Naive thymus-derived CD4-positive, alpha-beta T cell (primary cell): Measurements from ENCODE around the gene YIPF1. TPM values are rescaled to one million over a fixed set of nuclear protein-coding genes. Genes with fewer than 3 reads are reported as not detected.

ENCODE experiments used
- ATAC-seq: fragments of 150-1000 bp; cut with Tn5 transposase; 2 replicates; pipeline ENCODE4 v1.10.0; 2021; ENCODE audit warnings: mild to moderate bottlenecking, moderate library complexity
- CTCF ChIA-PET: fragments of 350-600 bp; sonication (Branson Sonifier 250); formaldehyde crosslinking; loops from one replicate; lab custom pipeline; 2021; ENCODE audit warnings: antibody characterized with exemption; lab: Charles Lee
- POLR2A ChIA-PET: fragments of 350-600 bp; sonication (Branson Sonifier 250); formaldehyde crosslinking; loops from one replicate; lab custom pipeline; 2021; ENCODE audit warnings: antibody characterized with exemption, inconsistent platforms; lab: Charles Lee
- DNase-seq, 9 donors: peaks; one replicate each; pipeline versions ENCODE4 v3.0.0 to v3.0.0-alpha.2; 2020 to 2022; ENCODE audit warnings: mixed read lengths in 1 of 9
- H3K27ac ChIP-seq: one replicate; pipeline ENCODE4 v1.7.0; 2013; ENCODE audit warnings: mild to moderate bottlenecking, low read depth, low read length, moderate library complexity
- H3K27me3 ChIP-seq, 2 donors: one replicate each; pipeline ENCODE4 v1.7.0; 2013; ENCODE audit warnings: low read length in 2 of 2, mild to moderate bottlenecking in 2 of 2, moderate library complexity in 2 of 2; ENCODE audit not compliant: control insufficient read depth in 2 of 2, insufficient read depth in 2 of 2
- H3K36me3 ChIP-seq, 3 experiments: 1 replicate in 2 of 3; 2 replicates in 1 of 3; pipeline ENCODE4 v1.7.0; 2013; ENCODE audit warnings: low read length in 3 of 3, mild to moderate bottlenecking in 3 of 3, moderate library complexity in 1 of 3; ENCODE audit not compliant: insufficient read depth in 3 of 3, control insufficient read depth in 2 of 3
- H3K4me1 ChIP-seq, 2 donors: one replicate each; pipeline ENCODE4 v1.7.0; 2013; ENCODE audit warnings: low read length in 2 of 2, mild to moderate bottlenecking in 2 of 2, moderate library complexity in 1 of 2; ENCODE audit not compliant: control insufficient read depth in 2 of 2, insufficient read depth in 2 of 2
- H3K4me3 ChIP-seq: 2 replicates; pipeline ENCODE4 v1.7.0; 2013; ENCODE audit warnings: mild to moderate bottlenecking, low read length
- H3K9me3 ChIP-seq, 3 experiments: 1 replicate in 2 of 3; 2 replicates in 1 of 3; pipeline ENCODE4 v1.7.0; 2013; ENCODE audit warnings: low read length in 3 of 3; ENCODE audit not compliant: control insufficient read depth in 2 of 3
- H3K27ac Mint-ChIP-seq, 9 donors: one replicate each; pipeline ENCODE4 v1.8.0; 2020 to 2022; ENCODE audit warnings: mixed read lengths in 9 of 9, mild to moderate bottlenecking in 8 of 9, moderate library complexity in 5 of 9, inconsistent platforms in 2 of 9
- H3K27me3 Mint-ChIP-seq, 5 donors: one replicate each; pipeline ENCODE4 v1.8.0; 2021 to 2022; ENCODE audit warnings: mixed read lengths in 5 of 5, mild to moderate bottlenecking in 1 of 5
- H3K36me3 Mint-ChIP-seq, 5 donors: one replicate each; pipeline ENCODE4 v1.8.0; 2020 to 2022; ENCODE audit warnings: mixed read lengths in 5 of 5, mild to moderate bottlenecking in 3 of 5, inconsistent platforms in 1 of 5
- H3K4me1 Mint-ChIP-seq, 7 donors: one replicate each; pipeline ENCODE4 v1.8.0; 2020 to 2022; ENCODE audit warnings: mixed read lengths in 7 of 7, mild to moderate bottlenecking in 3 of 7, inconsistent platforms in 1 of 7
- H3K4me3 Mint-ChIP-seq, 10 donors: one replicate each; pipeline ENCODE4 v1.8.0; 2020 to 2022; ENCODE audit warnings: mild to moderate bottlenecking in 10 of 10, mixed read lengths in 10 of 10, moderate library complexity in 6 of 10, inconsistent platforms in 2 of 10
- H3K9me3 Mint-ChIP-seq, 11 donors: one replicate each; pipeline ENCODE4 v1.8.0; 2020 to 2022; ENCODE audit warnings: mixed read lengths in 11 of 11, mild to moderate bottlenecking in 4 of 11, inconsistent platforms in 1 of 11, moderate library complexity in 1 of 11
- intact Hi-C, 2 donors: fragments of 100-400 bp; cut with micrococcal nuclease; formaldehyde crosslinking; loops; one replicate each; pipeline ENCODE4 v1.15.1; 2023
- polyA plus RNA-seq, 2 donors: library from polyadenylated mRNA; unstranded; fragments of 300-500 nt; fragmentation: Illumina TruSeq; gene quantifications; one replicate each; pipeline ENCODE4 v1.2.3, GENCODE V29; 2021
- total RNA-seq, 6 experiments: library from RNA in 5 of 6; stranded (reverse) in 5 of 6; gene quantifications; 1 replicate in 5 of 6; 2 replicates in 1 of 6; pipeline ENCODE4 v1.2.3 and lab custom pipeline; 2021 to 2026

YIPF1 gene
- total and polyA plus RNA-seq, 7 experiments from 2014 or later, result 10.5 to 27.4 (median 17.1) TPM

DNA sequence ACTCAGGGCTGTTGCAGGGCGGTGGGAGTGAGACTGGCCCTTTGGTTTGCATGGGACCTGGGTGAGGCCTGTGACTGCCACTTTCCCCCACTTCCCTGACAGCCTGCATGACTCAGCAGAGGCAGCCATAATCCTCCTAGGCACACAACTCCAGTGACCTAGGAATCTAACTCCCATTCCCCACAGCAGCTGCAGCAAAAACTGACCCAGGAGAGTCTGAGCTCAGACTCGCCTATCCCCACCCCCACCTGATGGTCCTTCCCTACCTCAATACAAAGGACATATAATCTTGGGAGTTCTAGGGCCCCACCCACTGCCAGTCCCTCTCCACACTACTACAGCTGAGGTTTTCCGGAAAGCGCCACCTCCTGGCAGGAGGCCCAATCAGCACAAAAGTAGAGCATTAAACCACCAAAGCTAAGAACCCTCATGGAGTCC is 78.2 kb downstream of the YIPF1 start:
- Histone ChIP-seq H3K4me1 (no peaks in the 10 kb centered on the region), H3K27me3 (no peaks in the 10 kb centered on the region), H3K36me3 (peaks cover 0 to 35% (median 3%) of the 10 kb centered on the region in 3 experiments), H3K27ac (no peak overlapping the region), H3K9me3 (no peaks in the 10 kb centered on the region), H3K4me3 (no peak overlapping the region)
- H3K36me3 Mint-ChIP-seq, result peaks cover 12 to 78% (median 45%) of the 10 kb centered on the region in 5 donors
- peaks cover 0 to 33% (median 10%) of the 10 kb centered on the region in 7 donors for H3K4me1 Mint-ChIP-seq
- ChIA-PET POLR2A (no interaction called here), CTCF (no interaction called here)
- H3K27me3 Mint-ChIP-seq, result no peaks in the 10 kb centered on the region
- H3K27ac Mint-ChIP-seq, result peak overlapping the region in 2 of 9 donors; percentile 29 to 51
- intact Hi-C loops, result no loop called here
- no peak for DNase-seq
- H3K4me3 Mint-ChIP-seq, result no peak overlapping the region
- peaks cover 0 to 1% (median 0%) of the 10 kb centered on the region in 11 donors for H3K9me3 Mint-ChIP-seq
- no peak for ATAC-seq

DNA sequence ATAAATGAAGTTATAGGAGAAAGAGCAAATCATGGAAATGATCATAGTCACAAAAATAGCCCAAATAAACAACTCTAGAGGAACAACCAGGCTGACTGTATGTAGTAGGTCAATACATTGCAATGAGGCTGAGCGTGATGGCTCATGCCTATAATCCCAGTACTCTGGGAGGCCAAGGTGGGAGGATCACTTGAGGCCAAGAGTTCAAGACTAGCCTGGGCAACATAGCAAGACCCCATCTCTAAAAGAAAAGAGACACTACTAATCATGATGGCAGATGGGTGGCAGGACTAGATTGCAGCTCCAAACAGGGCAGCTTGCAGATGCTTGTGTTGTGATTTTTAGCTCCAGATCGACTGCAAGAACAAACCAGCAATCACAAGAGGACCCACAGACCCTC is 79.1 kb downstream of the YIPF1 start:
- H3K9me3 Mint-ChIP-seq, result peaks cover 0 to 1% (median 0%) of the 10 kb centered on the region in 11 donors
- Histone ChIP-seq H3K27ac (no peak overlapping the region), H3K27me3 (no peaks in the 10 kb centered on the region), H3K4me3 (no peak overlapping the region), H3K9me3 (no peaks in the 10 kb centered on the region), H3K4me1 (no peaks in the 10 kb centered on the region), H3K36me3 (peaks cover 0 to 42% (median 7%) of the 10 kb centered on the region in 3 experiments)
- peak overlapping the region in 1 of 9 donors; percentile 21 for H3K27ac Mint-ChIP-seq
- H3K36me3 Mint-ChIP-seq, result peaks cover 7 to 71% (median 42%) of the 10 kb centered on the region in 5 donors
- no peaks in the 10 kb centered on the region for H3K27me3 Mint-ChIP-seq
- no peak for DNase-seq
- no peak overlapping the region for H3K4me3 Mint-ChIP-seq
- intact Hi-C loops, result no loop called here
- ChIA-PET POLR2A (no interaction called here), CTCF (no interaction called here)
- H3K4me1 Mint-ChIP-seq, result peaks cover 0 to 33% (median 6%) of the 10 kb centered on the region in 7 donors
- no peak for ATAC-seq

DNA sequence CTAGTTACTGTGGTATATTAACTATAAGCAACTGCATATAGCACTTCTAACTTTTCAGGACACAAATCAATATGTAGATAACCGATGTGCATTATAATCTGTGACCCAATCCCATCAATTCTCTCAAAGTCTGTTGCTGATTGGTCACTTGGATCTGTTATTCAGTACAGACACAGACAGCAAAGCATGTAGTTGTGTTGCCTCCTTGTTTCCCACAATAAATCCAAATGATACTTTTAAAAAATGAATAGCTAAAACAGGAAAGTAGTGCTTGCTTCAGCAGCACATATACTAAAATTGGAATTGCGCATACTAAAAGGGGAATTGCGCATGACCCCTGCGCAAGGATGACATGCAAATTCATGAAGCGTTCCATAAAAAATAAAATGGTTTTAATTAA is 79.6 kb downstream of the YIPF1 start:
- no peaks in the 10 kb centered on the region for H3K27me3 ChIP-seq
- peaks cover 4 to 66% (median 42%) of the 10 kb centered on the region in 5 donors for H3K36me3 Mint-ChIP-seq
- H3K4me3 ChIP-seq, result no peak overlapping the region
- H3K27ac ChIP-seq, result no peak overlapping the region
- POLR2A ChIA-PET, result no interaction called here
- CTCF ChIA-PET, result no interaction called here
- H3K4me1 ChIP-seq, result no peaks in the 10 kb centered on the region
- no peak for DNase-seq
- ATAC-seq, result no peak
- peaks cover 0 to 1% (median 0%) of the 10 kb centered on the region in 11 donors for H3K9me3 Mint-ChIP-seq
- H3K27ac Mint-ChIP-seq, result no peak overlapping the region
- peaks cover 0 to 42% (median 7%) of the 10 kb centered on the region in 3 experiments for H3K36me3 ChIP-seq
- H3K27me3 Mint-ChIP-seq, result no peaks in the 10 kb centered on the region
- intact Hi-C loops, result no loop called here
- H3K4me1 Mint-ChIP-seq, result peaks cover 0 to 28% (median 5%) of the 10 kb centered on the region in 7 donors
- no peaks in the 10 kb centered on the region for H3K9me3 ChIP-seq
- H3K4me3 Mint-ChIP-seq, result no peak overlapping the region

DNA sequence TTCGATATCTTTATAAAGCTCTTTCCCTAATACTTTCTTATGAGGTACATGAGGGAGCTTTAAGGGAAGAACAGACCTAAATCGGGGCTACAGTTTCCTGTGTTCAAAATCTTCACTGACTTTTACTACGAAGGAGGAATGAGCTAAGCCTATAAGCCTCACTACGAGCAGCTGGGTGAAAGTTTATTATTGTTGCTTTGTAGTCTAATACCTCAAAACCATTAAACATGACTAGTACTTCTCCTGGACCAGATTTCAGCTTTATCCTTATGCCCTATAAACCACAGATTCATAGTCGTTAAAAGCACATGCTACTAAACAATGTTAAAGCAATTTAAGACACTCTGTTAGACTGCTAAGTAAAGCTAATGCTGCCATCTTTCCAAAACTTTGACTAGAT is 81.7 kb downstream of the YIPF1 start:
- H3K4me3 ChIP-seq, result no peak overlapping the region
- H3K36me3 ChIP-seq, result peaks cover 0 to 51% (median 7%) of the 10 kb centered on the region in 3 experiments
- H3K9me3 ChIP-seq, result no peaks in the 10 kb centered on the region
- no peak overlapping the region for H3K27ac ChIP-seq
- ATAC-seq (no peak), DNase-seq (no peak)
- Mint-ChIP-seq H3K4me1 (peaks cover 0 to 20% (median 0%) of the 10 kb centered on the region in 7 donors), H3K27me3 (no peaks in the 10 kb centered on the region), H3K9me3 (no peaks in the 10 kb centered on the region), H3K4me3 (no peak overlapping the region), H3K27ac (no peak overlapping the region), H3K36me3 (peaks cover 4 to 61% (median 35%) of the 10 kb centered on the region in 5 donors)
- CTCF ChIA-PET, result no interaction called here
- POLR2A ChIA-PET, result no interaction called here
- intact Hi-C loops, result no loop called here
- no peaks in the 10 kb centered on the region for H3K4me1 ChIP-seq
- no peaks in the 10 kb centered on the region for H3K27me3 ChIP-seq

DNA sequence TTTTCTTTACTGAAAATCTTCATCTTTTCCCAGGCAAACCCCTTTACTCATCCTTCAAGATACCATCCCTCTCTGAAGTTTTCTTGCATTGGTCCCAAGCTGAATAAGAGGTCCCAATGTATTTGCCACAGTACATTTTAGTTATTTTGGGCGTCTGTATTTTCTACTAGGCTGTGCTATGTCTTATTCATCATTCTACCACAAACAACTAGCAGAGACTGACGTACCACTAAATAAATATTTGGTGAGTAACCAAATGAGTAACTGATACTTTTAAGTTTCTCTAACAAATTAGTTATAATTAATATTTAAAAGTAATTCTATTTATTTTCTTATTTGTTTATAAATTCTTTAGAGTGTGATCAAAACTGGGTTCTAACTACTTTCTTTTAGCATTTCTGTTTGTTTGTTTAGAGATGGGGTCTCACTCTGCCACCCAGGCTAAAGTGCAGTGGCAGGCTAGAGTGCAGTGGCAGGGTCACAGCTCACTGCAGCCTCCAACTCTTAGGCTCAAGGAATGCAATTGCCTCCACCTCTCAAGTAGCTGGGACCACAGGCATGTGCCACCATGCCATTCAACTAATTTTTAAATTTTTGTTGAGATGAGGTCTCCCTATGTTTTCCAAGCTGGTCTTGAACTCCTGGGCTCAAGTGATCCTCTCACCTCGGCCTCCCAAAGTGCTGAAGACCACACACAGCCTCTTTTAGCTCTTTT is 84.6 kb downstream of the YIPF1 start:
- H3K4me1 Mint-ChIP-seq, result peaks cover 0 to 2% (median 0%) of the 10 kb centered on the region in 7 donors
- H3K27me3 ChIP-seq, result no peaks in the 10 kb centered on the region
- CTCF ChIA-PET, result no interaction called here
- H3K4me1 ChIP-seq, result no peaks in the 10 kb centered on the region
- ATAC-seq (no peak), DNase-seq (no peak)
- intact Hi-C loops, result no loop called here
- H3K9me3 Mint-ChIP-seq, result no peaks in the 10 kb centered on the region
- H3K9me3 ChIP-seq, result no peaks in the 10 kb centered on the region
- H3K36me3 Mint-ChIP-seq, result peaks cover 8 to 53% (median 20%) of the 10 kb centered on the region in 5 donors
- H3K4me3 Mint-ChIP-seq, result no peak overlapping the region
- no peak overlapping the region for H3K27ac Mint-ChIP-seq
- no peaks in the 10 kb centered on the region for H3K27me3 Mint-ChIP-seq
- H3K4me3 ChIP-seq, result no peak overlapping the region
- no peak overlapping the region for H3K27ac ChIP-seq
- POLR2A ChIA-PET, result no interaction called here
- H3K36me3 ChIP-seq, result peaks cover 6 to 66% (median 7%) of the 10 kb centered on the region in 3 experiments

DNA sequence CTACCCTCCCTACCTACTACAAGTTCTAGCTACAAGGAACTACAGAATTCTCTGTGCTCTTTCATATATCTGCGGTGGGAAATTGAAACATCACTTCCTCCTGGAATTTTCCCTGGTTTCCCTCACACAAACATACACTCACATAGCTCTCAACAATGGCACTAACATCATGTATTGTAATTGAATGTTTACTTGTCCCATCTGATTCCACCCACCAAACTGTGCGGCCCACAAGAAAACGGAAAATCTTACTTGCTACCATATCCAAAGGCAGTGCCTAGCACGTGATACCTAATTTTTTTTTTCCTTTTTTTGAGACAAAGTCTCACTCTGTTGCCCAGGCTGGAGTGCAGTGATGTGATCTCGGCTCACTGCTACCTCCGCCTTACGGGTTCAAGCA is 85.4 kb downstream of the YIPF1 start:
- Histone ChIP-seq H3K4me1 (no peaks in the 10 kb centered on the region), H3K27me3 (no peaks in the 10 kb centered on the region), H3K27ac (no peak overlapping the region), H3K36me3 (peaks cover 7 to 70% (median 9%) of the 10 kb centered on the region in 3 experiments), H3K9me3 (no peaks in the 10 kb centered on the region), H3K4me3 (no peak overlapping the region)
- H3K36me3 Mint-ChIP-seq, result peaks cover 8 to 56% (median 20%) of the 10 kb centered on the region in 5 donors
- H3K4me3 Mint-ChIP-seq, result no peak overlapping the region
- peaks cover 0 to 2% (median 0%) of the 10 kb centered on the region in 7 donors for H3K4me1 Mint-ChIP-seq
- peak overlapping the region in 1 of 9 donors; percentile 76 for H3K27ac Mint-ChIP-seq
- CTCF ChIA-PET, result interaction anchor here (0.7 kb wide), 1 partner anchor 71 kb away, joined by 3 read pairs; no protein-coding TSS in a partner anchor
- intact Hi-C loops, result no loop called here
- H3K27me3 Mint-ChIP-seq, result no peaks in the 10 kb centered on the region
- POLR2A ChIA-PET, result no interaction called here
- DNase-seq (no peak), ATAC-seq (no peak)
- H3K9me3 Mint-ChIP-seq, result no peaks in the 10 kb centered on the region
